Right lobe of liver (tissue), 6 donors: ENCODE results near the gene RPL6. TPM values are rescaled to one million over a fixed set of nuclear protein-coding genes. Genes with fewer than 3 reads are reported as not detected.
"Not testable (repeated sequence)": the region's sequence is repeated elsewhere in the genome, so short reads cannot be mapped to it uniquely, and the experiment has no call there.

ENCODE experiments used
- ATAC-seq, 4 donors: fragments of 200-7000 bp; cut with Tn5 transposase; one replicate each; pipeline ENCODE4 v1.9.1; 2020; ENCODE audit warnings: mild to moderate bottlenecking in 4 of 4, moderate library complexity in 4 of 4
- DNase-seq, 3 donors: peaks; one replicate each; pipeline ENCODE4 v3.0.0-alpha.2; 2020
- H3K27ac ChIP-seq, 3 donors: fragments of 200-600 bp; one replicate each; pipeline ENCODE4 v1.8.0; 2022
- H3K27me3 ChIP-seq, 2 donors: fragments of 200-600 bp; one replicate each; pipeline ENCODE4 v1.8.0; 2022
- H3K36me3 ChIP-seq, 4 donors: fragments of 200-600 bp; sonication (generic) in 1 of 4; one replicate each; pipeline versions ENCODE4 v1.5.1 to v1.8.0; 2017 to 2022; ENCODE audit warnings: control low read depth in 1 of 4
- H3K4me1 ChIP-seq, 4 donors: fragments of 200-600 bp; sonication (generic) in 1 of 4; one replicate each; pipeline versions ENCODE4 v1.5.1 to v1.8.0; 2017 to 2022; ENCODE audit warnings: control low read depth in 1 of 4
- H3K4me3 ChIP-seq, 3 donors: fragments of 200-600 bp; one replicate each; pipeline ENCODE4 v1.8.0; 2022
- H3K9me3 ChIP-seq, 4 donors: fragments of 200-600 bp; sonication (generic) in 1 of 4; one replicate each; pipeline versions ENCODE4 v1.5.1 to v1.8.0; 2017 to 2022; ENCODE audit warnings: control low read depth in 1 of 4
- POLR2A ChIP-seq: fragments of 450-650 bp; IDR thresholded peaks from one replicate; pipeline ENCODE4 v1.6.1; 2017; ENCODE audit warnings: antibody characterized with exemption, mild to moderate bottlenecking
- WGBS: methylation state at CpG from one replicate; pipeline ENCODE4 v1.1.6; 2018; ENCODE audit warnings: low coverage, low lambda C conversion rate; ENCODE audit not compliant: insufficient coverage; ENCODE audit errors: missing lambda C conversion rate; 5-methylcytosine and 5-hydroxymethylcytosine counted together
- intact Hi-C, 2 donors: fragments of 100-400 bp; cut with DNase I; formaldehyde crosslinking; loops; one replicate each; pipeline versions ENCODE4 v1.11.2 to v1.14.1; 2022
- total RNA-seq, 6 experiments: library from RNA; depleted of rRNA in 2 of 6; stranded (reverse); fragments of >200 nt in 2 of 6; fragmentation: NEBNext Ultra II Directional in 3 of 6; extraction: Animal tissue kit (Norgen Biotek cat#: 25700) in 3 of 6; gene quantifications; one replicate each; pipeline versions ENCODE4 v1.1.0 to v1.2.4, GENCODE V29; 2016 to 2023
- TF ChIP-seq, protein P1 (sequence below), 4 donors: fragments of 200-600 bp in 3 of 4; fragments of 450-650 bp in 1 of 4; IDR thresholded peaks; one replicate each; pipeline versions ENCODE4 v1.5.1 to v1.8.0; 2016 to 2022; ENCODE audit warnings: antibody characterized with exemption in 4 of 4, mild to moderate bottlenecking in 2 of 4
- donor health status: DM: no; HTN: yes; CAD: no.
- donor health status: DM: no; HTN: no; CAD: no.
- donor health status: DM: no; HTN: no; CAD: no.
- donor health status: DM: no; HTN: yes; CAD: no.
- donor health status: DM: no; HTN: yes; CAD: no.

RPL6 gene
- total RNA-seq, 6 experiments from 2014 or later, result 393 to 887 (median 470) TPM

DNA sequence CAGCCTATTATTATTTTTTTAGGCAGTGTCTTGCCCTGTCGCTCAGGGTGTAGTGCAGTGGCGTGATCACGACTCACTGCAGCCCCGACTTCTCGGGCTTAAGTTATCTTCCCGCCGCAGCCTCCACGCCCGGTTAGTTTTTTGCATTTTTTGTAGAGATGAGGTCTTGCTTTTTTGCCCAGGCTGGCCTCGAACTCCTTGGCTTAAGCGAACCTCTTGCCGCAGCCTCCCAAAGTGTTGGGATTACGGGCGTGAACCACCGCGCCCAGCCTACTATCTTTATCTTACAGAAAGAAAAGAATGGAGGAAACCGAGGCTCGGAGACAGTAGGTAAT is 8.8 kb upstream of the RPL6 start:
- WGBS, result 2% methylated on average over 11 of the region's 18 CpGs
- H3K4me1 ChIP-seq, result peaks cover 0 to 68% (median 20%) of the 10 kb centered on the region in 4 donors
- H3K27me3 ChIP-seq, result no peaks in the 10 kb centered on the region
- no peak for ATAC-seq
- H3K4me3 ChIP-seq, result peak overlapping the region; percentile 69 to 96 (median 88)
- no peak for DNase-seq
- H3K36me3 ChIP-seq, result no peaks in the 10 kb centered on the region
- intact Hi-C loops, result no loop called here
- H3K9me3 ChIP-seq, result no peaks in the 10 kb centered on the region
- peak overlapping the region; percentile 93 to 99 (median 99) for H3K27ac ChIP-seq
- TF ChIP-seq POLR2A, result no peak
- TF ChIP-seq, protein P1, sequence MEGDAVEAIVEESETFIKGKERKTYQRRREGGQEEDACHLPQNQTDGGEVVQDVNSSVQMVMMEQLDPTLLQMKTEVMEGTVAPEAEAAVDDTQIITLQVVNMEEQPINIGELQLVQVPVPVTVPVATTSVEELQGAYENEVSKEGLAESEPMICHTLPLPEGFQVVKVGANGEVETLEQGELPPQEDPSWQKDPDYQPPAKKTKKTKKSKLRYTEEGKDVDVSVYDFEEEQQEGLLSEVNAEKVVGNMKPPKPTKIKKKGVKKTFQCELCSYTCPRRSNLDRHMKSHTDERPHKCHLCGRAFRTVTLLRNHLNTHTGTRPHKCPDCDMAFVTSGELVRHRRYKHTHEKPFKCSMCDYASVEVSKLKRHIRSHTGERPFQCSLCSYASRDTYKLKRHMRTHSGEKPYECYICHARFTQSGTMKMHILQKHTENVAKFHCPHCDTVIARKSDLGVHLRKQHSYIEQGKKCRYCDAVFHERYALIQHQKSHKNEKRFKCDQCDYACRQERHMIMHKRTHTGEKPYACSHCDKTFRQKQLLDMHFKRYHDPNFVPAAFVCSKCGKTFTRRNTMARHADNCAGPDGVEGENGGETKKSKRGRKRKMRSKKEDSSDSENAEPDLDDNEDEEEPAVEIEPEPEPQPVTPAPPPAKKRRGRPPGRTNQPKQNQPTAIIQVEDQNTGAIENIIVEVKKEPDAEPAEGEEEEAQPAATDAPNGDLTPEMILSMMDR (IDR thresholded peaks at IDR 0.05), result no peak

DNA sequence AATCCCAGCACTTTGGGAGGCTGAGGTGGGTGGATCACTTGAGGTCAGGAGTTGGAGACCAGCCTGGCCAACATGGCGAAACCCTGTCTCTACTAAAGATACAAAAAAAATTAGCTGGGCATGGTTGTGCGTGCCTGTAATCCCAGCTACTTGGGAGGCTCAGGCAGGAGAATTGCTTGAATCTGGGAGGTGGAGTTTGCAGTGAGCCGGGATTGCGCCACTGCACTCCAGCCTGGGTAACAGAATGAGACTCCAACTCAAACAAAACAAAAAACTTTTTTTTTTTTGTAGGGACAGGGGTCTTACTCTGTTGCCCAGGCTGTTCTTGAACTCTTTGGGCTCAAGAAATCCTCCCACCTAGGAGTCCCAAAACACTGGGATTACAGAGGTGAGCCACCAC is 6.1 kb upstream of the RPL6 start:
- H3K27me3 ChIP-seq, H3K36me3 ChIP-seq, H3K9me3 ChIP-seq, ATAC-seq, H3K4me3 ChIP-seq, intact Hi-C loops, H3K27ac ChIP-seq: not testable (repeated sequence)
- peak in 1 of 3 donors; percentile 66 for DNase-seq
- peaks cover 0 to 40% (median 7%) of the 10 kb centered on the region in 4 donors for H3K4me1 ChIP-seq
- 30% methylated on average over 4 of the region's 4 CpGs for WGBS

DNA sequence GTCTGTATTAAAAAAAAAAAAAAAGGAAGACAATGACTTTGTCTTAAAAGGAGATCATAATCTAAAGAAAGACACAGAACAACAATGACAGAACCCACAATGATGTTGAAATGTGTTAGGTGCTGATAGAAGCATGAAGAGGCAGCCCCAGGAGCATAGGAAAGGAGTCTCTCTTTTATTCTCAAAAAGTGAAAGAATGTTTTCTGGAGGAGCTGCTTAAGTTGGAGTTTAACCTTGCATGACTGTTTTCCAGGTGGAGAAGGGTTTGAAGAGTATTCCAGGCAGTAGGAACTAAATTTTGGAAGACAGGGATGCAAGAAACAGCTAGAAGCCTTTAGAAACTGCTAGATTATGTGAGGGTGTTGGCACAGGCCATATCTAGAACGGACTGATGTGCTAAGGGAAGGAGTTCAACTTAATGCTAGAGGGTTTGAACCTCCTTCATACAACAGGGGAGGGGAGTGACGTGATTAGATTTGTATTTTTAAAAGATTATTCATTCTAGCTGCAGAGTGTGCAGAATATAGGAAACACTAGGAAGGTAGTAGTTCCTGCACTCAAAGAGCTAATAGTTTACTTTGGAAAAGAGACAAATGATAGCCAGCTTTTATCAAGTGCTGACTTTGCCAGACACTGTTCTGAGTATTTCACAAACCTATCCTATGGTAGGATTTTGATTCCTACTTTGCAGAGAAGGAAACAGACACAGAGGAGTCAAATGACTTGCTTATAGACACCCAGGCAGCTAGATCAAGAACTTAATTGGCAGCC is 4.6 kb upstream of the RPL6 start:
- intact Hi-C loops, result no loop called here
- TF ChIP-seq, protein P1 (IDR thresholded peaks at IDR 0.05), result no peak
- TF ChIP-seq POLR2A, result no peak
- peaks cover 0 to 36% (median 3%) of the 10 kb centered on the region in 4 donors for H3K4me1 ChIP-seq
- WGBS, result 24% methylated on average over 2 of the region's 2 CpGs
- H3K27ac ChIP-seq, result peak overlapping the region in 2 of 3 donors; percentile 29 to 45
- H3K27me3 ChIP-seq, result no peaks in the 10 kb centered on the region
- H3K9me3 ChIP-seq, result no peaks in the 10 kb centered on the region
- DNase-seq (no peak), ATAC-seq (peak; percentile 35 to 48 (median 41))
- no peaks in the 10 kb centered on the region for H3K36me3 ChIP-seq
- H3K4me3 ChIP-seq, result no peak overlapping the region

DNA sequence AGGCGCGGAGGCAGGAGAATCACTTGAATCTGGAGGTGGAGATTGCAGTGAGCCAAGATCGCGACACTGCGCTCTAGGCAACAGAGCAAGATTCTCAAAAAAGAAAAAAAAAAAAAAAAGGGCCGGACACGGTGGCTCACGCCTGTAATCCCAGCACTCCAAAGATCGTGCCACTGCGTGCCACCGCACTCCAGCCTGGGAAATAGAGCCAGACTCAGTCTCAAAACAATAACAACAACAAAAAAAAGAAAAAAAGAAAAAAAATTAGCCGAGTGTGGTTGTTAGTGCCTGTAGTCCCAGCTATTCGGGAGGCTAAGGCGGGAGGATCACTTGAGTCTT is 470 bp upstream of the RPL6 start:
- peaks cover 0 to 34% (median 7%) of the 10 kb centered on the region in 4 donors for H3K4me1 ChIP-seq

DNA sequence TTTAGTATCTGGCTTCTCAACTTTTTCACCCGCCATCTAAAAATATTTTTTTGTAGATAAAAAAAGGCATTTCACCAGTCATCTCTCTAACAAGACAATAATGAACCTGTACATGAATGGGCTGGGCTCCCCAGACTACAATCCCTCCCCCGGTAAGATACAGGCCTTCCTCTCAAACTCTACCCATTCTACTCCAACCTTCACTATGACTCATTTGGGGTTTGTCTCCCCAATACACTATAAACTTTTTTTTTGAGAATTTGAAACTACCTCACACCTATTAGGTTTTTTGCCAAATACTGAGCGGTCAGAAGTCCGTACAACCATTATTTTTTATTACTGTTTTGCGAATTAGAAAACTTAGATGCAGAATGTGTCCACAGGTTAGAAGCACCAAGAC is 784 bp downstream of the RPL6 start:
- peak overlapping the region; percentile 71 to 77 (median 73) for H3K27ac ChIP-seq
- TF ChIP-seq, protein P1 (IDR thresholded peaks at IDR 0.05), result no peak
- no peak for TF ChIP-seq POLR2A
- H3K36me3 ChIP-seq, result peaks cover 10 to 42% (median 26%) of the 10 kb centered on the region in 4 donors
- 19% methylated on average over 5 of the region's 5 CpGs for WGBS
- H3K4me3 ChIP-seq, result peak overlapping the region; percentile 57 to 86 (median 83)
- ATAC-seq (no peak), DNase-seq (no peak)
- no peaks in the 10 kb centered on the region for H3K9me3 ChIP-seq
- no peaks in the 10 kb centered on the region for H3K27me3 ChIP-seq
- peaks cover 0 to 22% (median 4%) of the 10 kb centered on the region in 4 donors for H3K4me1 ChIP-seq
- intact Hi-C loops, result no loop called here

More for the DNA sequence above, 470 bp upstream of the RPL6 start:
- intact Hi-C loops, result no loop called here
- Histone ChIP-seq H3K27me3 (no peaks in the 10 kb centered on the region), H3K4me3 (peak overlapping the region in 2 of 3 donors; percentile 83 to 86), H3K9me3 (no peaks in the 10 kb centered on the region), H3K27ac (peak overlapping the region in 1 of 3 donors; percentile 77), H3K36me3 (peaks cover 10 to 33% (median 20%) of the 10 kb centered on the region in 4 donors)
- ATAC-seq (no peak), DNase-seq (no peak)
- no peak for TF ChIP-seq POLR2A
- TF ChIP-seq, protein P1 (IDR thresholded peaks at IDR 0.05), result no peak
- 88% methylated on average over 12 of the region's 14 CpGs for WGBS

DNA sequence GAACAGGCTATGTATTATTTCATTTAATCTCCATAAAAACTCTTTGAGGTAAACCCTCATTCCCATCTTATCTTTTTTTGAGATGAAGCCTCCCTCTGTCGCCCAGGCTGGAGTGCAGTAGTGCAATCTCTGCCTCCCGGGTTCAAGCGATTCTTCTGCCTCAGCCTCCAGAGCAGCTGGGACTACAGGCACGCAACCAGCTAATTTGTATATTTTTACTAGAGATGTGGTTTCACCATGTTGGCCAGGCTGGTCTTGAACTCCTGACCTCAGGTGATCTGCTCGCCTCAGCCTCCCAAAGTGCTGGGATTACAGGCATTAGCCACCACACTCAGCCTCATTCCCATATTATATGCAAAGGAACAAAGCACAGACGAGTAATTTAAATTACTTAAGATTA is 1.7 kb downstream of the RPL6 start:
- H3K27ac ChIP-seq, intact Hi-C loops: not testable (repeated sequence)

More for the DNA sequence above, 1.7 kb downstream of the RPL6 start:
- not testable (repeated sequence) for H3K9me3 ChIP-seq, H3K4me3 ChIP-seq, DNase-seq, H3K27me3 ChIP-seq, ATAC-seq
- 82% methylated on average over 5 of the region's 6 CpGs for WGBS
- H3K36me3 ChIP-seq, result peaks cover 10 to 42% (median 26%) of the 10 kb centered on the region in 4 donors
- peaks cover 0 to 21% (median 4%) of the 10 kb centered on the region in 4 donors for H3K4me1 ChIP-seq
